H1 (cell line): Measurements from ENCODE around the gene LCN6. TPM values are rescaled to one million over a fixed set of nuclear protein-coding genes. Genes with fewer than 3 reads are reported as not detected.

Source experiments
- CTCF ChIA-PET: fragments of 300-600 bp; sonication (Branson Sonifier 250); formaldehyde crosslinking; loops from one replicate; lab custom pipeline; 2021; ENCODE audit not compliant: partially characterized antibody; lab: Charles Lee
- POLR2A ChIA-PET: fragments of 300-600 bp; sonication (Branson Sonifier 250); formaldehyde crosslinking; loops from one replicate; lab custom pipeline; 2021; ENCODE audit warnings: inconsistent platforms; ENCODE audit not compliant: partially characterized antibody; lab: Charles Lee
- DNase-seq, 2 experiments: peaks; one replicate each; pipeline versions ENCODE4 v3.0.0 to v3.0.0-alpha.2; 2010 to 2022; ENCODE audit warnings: low spot score in 2 of 2, low read depth in 1 of 2, mixed read lengths in 1 of 2
- FAIRE-seq: peaks from 2 replicates; lab custom pipeline; 2011; peaks lifted over from hg19 to GRCh38; lab: Jason Lieb, UNC
- H2AFZ ChIP-seq: 2 replicates; pipeline ENCODE4 v1.8.1; 2012; ENCODE audit warnings: low read length, inconsistent platforms
- H2AK5ac ChIP-seq: 2 replicates; pipeline ENCODE4 v1.6.1; 2013; ENCODE audit warnings: low read depth, low read length
- H2BK120ac ChIP-seq: replicated peaks from 2 replicates; pipeline ENCODE3; 2013; ENCODE audit warnings: low read depth, low read length, inconsistent platforms
- H2BK12ac ChIP-seq: 2 replicates; pipeline ENCODE4 v1.6.1; 2013; ENCODE audit warnings: low read depth, low read length
- H2BK15ac ChIP-seq: 2 replicates; pipeline ENCODE4 v1.6.1; 2013; ENCODE audit warnings: low read length
- H2BK20ac ChIP-seq: 2 replicates; pipeline ENCODE4 v1.6.1; 2013; ENCODE audit warnings: low read length
- H2BK5ac ChIP-seq: 2 replicates; pipeline ENCODE4 v1.6.1; 2013; ENCODE audit warnings: low read depth, low read length
- H3K14ac ChIP-seq: 2 replicates; pipeline ENCODE4 v1.6.1; 2013; ENCODE audit warnings: inconsistent platforms; ENCODE audit not compliant: insufficient read length
- H3K18ac ChIP-seq: 2 replicates; pipeline ENCODE4 v1.6.1; 2013; ENCODE audit warnings: low read length; ENCODE audit errors: extremely low read depth
- H3K23ac ChIP-seq: 2 replicates; pipeline ENCODE4 v1.6.1; 2013; ENCODE audit warnings: inconsistent platforms; ENCODE audit not compliant: insufficient read length
- H3K23me2 ChIP-seq: 2 replicates; pipeline ENCODE4 v1.6.1; 2013; ENCODE audit warnings: low read depth, low read length
- H3K27ac ChIP-seq: 2 replicates; pipeline ENCODE4 v1.6.1; 2011; ENCODE audit warnings: low read depth, low read length, inconsistent platforms
- H3K27me3 ChIP-seq, 4 experiments: replicated peaks in 1 of 4; 1 replicate in 1 of 4; 2 replicates in 3 of 4; pipeline versions ENCODE4 v1.6.1 to v1.8.1; 2011 to 2013; ENCODE audit warnings: low read length in 3 of 4, mild to moderate bottlenecking in 3 of 4, inconsistent platforms in 2 of 4, mixed read lengths in 2 of 4, moderate library complexity in 1 of 4; ENCODE audit not compliant: control insufficient read depth in 3 of 4, insufficient read depth in 3 of 4; ENCODE audit errors: extremely low read depth in 1 of 4
- H3K36me3 ChIP-seq, 4 experiments: 2 replicates each; pipeline versions ENCODE4 v1.6.1 to v1.8.1; 2011 to 2013; ENCODE audit warnings: mild to moderate bottlenecking in 4 of 4, low read length in 3 of 4, moderate library complexity in 2 of 4, control low read depth in 1 of 4, inconsistent platforms in 1 of 4; ENCODE audit not compliant: insufficient read depth in 4 of 4, control insufficient read depth in 2 of 4
- H3K4ac ChIP-seq: replicated peaks from 2 replicates; pipeline ENCODE3; 2013; ENCODE audit warnings: low read length, low read depth, mixed read lengths, inconsistent platforms; ENCODE audit not compliant: insufficient read length
- H3K4me1 ChIP-seq, 4 experiments: replicated peaks in 1 of 4; 1 replicate in 1 of 4; 2 replicates in 3 of 4; pipeline versions ENCODE4 v1.6.1 to v1.8.1; 2011 to 2013; ENCODE audit warnings: low read length in 3 of 4, inconsistent platforms in 2 of 4, mixed read lengths in 1 of 4; ENCODE audit not compliant: insufficient read depth in 4 of 4, control insufficient read depth in 3 of 4
- H3K4me2 ChIP-seq, 2 experiments: 2 replicates each; pipeline versions ENCODE4 v1.6.1 to v1.8.1; 2011 to 2013; ENCODE audit warnings: low read depth in 2 of 2, low read length in 2 of 2, control low read depth in 1 of 2, inconsistent platforms in 1 of 2, mild to moderate bottlenecking in 1 of 2; ENCODE audit not compliant: insufficient read depth in 1 of 2
- H3K4me3 ChIP-seq, 4 experiments: fragments of 200-600, 300-600 bp in 1 of 4; sonication (generic), shearing (Covaris generic), sonication (Bioruptor Twin) in 1 of 4; 2 replicates each; pipeline versions ENCODE4 v1.5.1 to v1.8.1; 2011 to 2016; ENCODE audit warnings: low read length in 4 of 4, low read depth in 3 of 4, control low read depth in 2 of 4, inconsistent platforms in 2 of 4, mild to moderate bottlenecking in 2 of 4, mixed read lengths in 1 of 4, moderate library complexity in 1 of 4; ENCODE audit not compliant: insufficient read depth in 2 of 4; ENCODE audit errors: extremely low read depth in 1 of 4
- H3K56ac ChIP-seq: replicated peaks from 2 replicates; pipeline ENCODE3; 2013; ENCODE audit warnings: low read depth, mild to moderate bottlenecking, mixed read lengths, low read length, inconsistent platforms; ENCODE audit not compliant: insufficient read length
- H3K79me1 ChIP-seq: 2 replicates; pipeline ENCODE4 v1.6.1; 2013; ENCODE audit warnings: low read depth, low read length, control low read depth
- H3K79me2 ChIP-seq, 2 experiments: 2 replicates each; pipeline versions ENCODE4 v1.6.1 to v1.8.1; 2012 to 2013; ENCODE audit warnings: low read length in 2 of 2, mild to moderate bottlenecking in 2 of 2, inconsistent platforms in 1 of 2; ENCODE audit not compliant: insufficient read depth in 2 of 2, control insufficient read depth in 1 of 2
- H3K9ac ChIP-seq, 4 experiments: replicated peaks in 1 of 4; 1 replicate in 1 of 4; 2 replicates in 3 of 4; pipeline versions ENCODE4 v1.6.1 to v1.8.1; 2011 to 2013; ENCODE audit warnings: low read depth in 3 of 4, low read length in 3 of 4, control low read depth in 2 of 4, mild to moderate bottlenecking in 2 of 4, moderate library complexity in 2 of 4, inconsistent platforms in 1 of 4; ENCODE audit errors: extremely low read depth in 1 of 4
- H3K9me3 ChIP-seq, 2 experiments: 2 replicates each; pipeline versions ENCODE4 v1.6.1 to v1.8.1; 2012 to 2013; ENCODE audit warnings: mild to moderate bottlenecking in 2 of 2, moderate library complexity in 2 of 2, control low read depth in 1 of 2, inconsistent platforms in 1 of 2, low read depth in 1 of 2, low read length in 1 of 2, mixed read lengths in 1 of 2; ENCODE audit not compliant: insufficient read depth in 2 of 2
- H4K20me1 ChIP-seq, 2 experiments: replicated peaks in 1 of 2; 2 replicates each; pipeline versions ENCODE3 to v1.8.1; 2011 to 2013; ENCODE audit warnings: inconsistent platforms in 2 of 2, low read length in 2 of 2, mild to moderate bottlenecking in 1 of 2; ENCODE audit not compliant: insufficient read depth in 2 of 2, control insufficient read depth in 1 of 2
- H4K5ac ChIP-seq: 2 replicates; pipeline ENCODE4 v1.6.1; 2013; ENCODE audit warnings: low read length, low read depth, mixed read lengths, inconsistent platforms; ENCODE audit not compliant: insufficient read length
- H4K8ac ChIP-seq: 2 replicates; pipeline ENCODE4 v1.8.0; 2013; ENCODE audit warnings: mild to moderate bottlenecking, moderate library complexity, low read length, inconsistent platforms; ENCODE audit not compliant: insufficient read depth; ENCODE audit errors: extremely low read depth
- H4K91ac ChIP-seq: replicated peaks from 2 replicates; pipeline ENCODE3; 2013; ENCODE audit warnings: low read length, mixed read lengths, inconsistent platforms; ENCODE audit not compliant: insufficient read length
- ATF3 ChIP-seq: IDR thresholded peaks from 2 replicates; pipeline ENCODE4 v1.6.1; 2011; ENCODE audit warnings: low read depth, mild to moderate bottlenecking, low read length; ENCODE audit not compliant: insufficient read depth
- CBX8 ChIP-seq: fragments of 300-800, 300-1000 bp; sonication (generic); IDR thresholded peaks from 2 replicates; pipeline ENCODE4 v1.7.1; 2016; ENCODE audit warnings: low read depth, low read length, borderline replicate concordance
- JUN ChIP-seq: IDR thresholded peaks from 2 replicates; pipeline ENCODE4 v1.6.1; 2011; ENCODE audit warnings: low read depth, mild to moderate bottlenecking, improper control_type of control experiment, low read length
- KDM4A ChIP-seq: IDR thresholded peaks from one replicate; pipeline ENCODE4 v1.7.1; 2012; ENCODE audit warnings: low read depth, mild to moderate bottlenecking, moderate library complexity, low read length, inconsistent platforms; ENCODE audit not compliant: severe bottlenecking
- NRF1 ChIP-seq: IDR thresholded peaks from 2 replicates; pipeline ENCODE4 v1.6.1; 2011; ENCODE audit warnings: mild to moderate bottlenecking, low read depth, low read length, improper control_type of control experiment
- WGBS, 2 experiments: shearing (Covaris generic) in 1 of 2; methylation state at CpG; one replicate each; pipeline versions ENCODE4 v1.1.6 to v1.1.7; 2013 to 2015; ENCODE audit warnings: low lambda C conversion rate in 2 of 2, mixed read lengths in 2 of 2, inconsistent platforms in 1 of 2, low coverage in 1 of 2, missing lambda C conversion rate in 1 of 2; ENCODE audit not compliant: insufficient replicate concordance in 2 of 2, insufficient coverage in 1 of 2, insufficient read length in 1 of 2; ENCODE audit errors: extremely low coverage in 1 of 2, missing lambda C conversion rate in 1 of 2; 5-methylcytosine and 5-hydroxymethylcytosine counted together
- polyA plus RNA-seq, 7 experiments: library from polyadenylated mRNA; depleted of rRNA in 3 of 7; stranded (reverse) in 5 of 7; unstranded in 2 of 7; fragments of >200 nt in 5 of 7; fragments of 200-250 nt in 2 of 7; gene quantifications; 1 replicate in 5 of 7; 2 replicates in 1 of 7; 4 replicates in 1 of 7; pipeline versions ENCODE4 v1.2.1 to v1.2.3, GENCODE V29; 2011 to 2013; ENCODE audit warnings: missing spikeins in 2 of 7, mixed read lengths in 2 of 7
- total RNA-seq: library from RNA; stranded (reverse); fragmentation: NEBNext Ultra II Directional; extraction: Animal tissue kit (Norgen Biotek cat#: 25700); gene quantifications from 2 replicates; pipeline ENCODE4 v1.2.1, GENCODE V29; 2021

LCN6 gene
- total and polyA plus RNA-seq, 2 of the 8 experiments (the other 6 are each of a cell fraction or from before 2014, with no cell fraction given), result not detected

GRCh38 chr9:136775191-136775590, 26.9 kb upstream of the LCN6 start:
- Histone ChIP-seq H3K36me3 (no peaks in the 10 kb centered on the region), H3K56ac (no peak overlapping the region), H3K4me1 (no peaks in the 10 kb centered on the region), H3K14ac (no peak overlapping the region), H2BK120ac (no peak overlapping the region), H2BK5ac (no peak overlapping the region), H4K91ac (no peak overlapping the region), H4K20me1 (no peaks in the 10 kb centered on the region), H2BK20ac (no peak overlapping the region), H3K79me1 (no peaks in the 10 kb centered on the region), H3K23me2 (no peaks in the 10 kb centered on the region), H3K4ac (no peak overlapping the region), H4K5ac (no peak overlapping the region), H3K4me2 (no peak overlapping the region), H3K9ac (no peak overlapping the region), H3K79me2 (no peaks in the 10 kb centered on the region), H4K8ac (no peak overlapping the region), H2AK5ac (no peak overlapping the region), H3K27ac (no peak overlapping the region), H2AFZ (no peak overlapping the region), H3K27me3 (peaks cover 0 to 4% (median 1%) of the 10 kb centered on the region in 4 experiments; a peak in 3 of 7 replicates), H3K23ac (no peak overlapping the region), H3K9me3 (peaks cover 0 to 7% of the 10 kb centered on the region in 2 experiments), H3K4me3 (no peak overlapping the region), H2BK12ac (no peak overlapping the region), H2BK15ac (no peak overlapping the region), H3K18ac (no peak overlapping the region)
- ChIA-PET CTCF (interaction anchor here (5.5 to 9.6 kb wide), 3 partner anchors 7 to 17 kb away, joined by 37 to 88 read pairs (median 42); partner anchors contain the start of genes LCN15 and LCN8), POLR2A (interaction anchor here (1.0 to 2.4 kb wide), 2 partner anchors 8 to 48 kb away, joined by 3 to 5 read pairs; no protein-coding TSS in a partner anchor)
- FAIRE-seq (no peak), DNase-seq (no peak)
- TF ChIP-seq KDM4A (no peak), ATF3 (no peak), JUN (no peak), NRF1 (no peak), CBX8 (no peak)
- 78% methylated on average over 6 of the region's 6 CpGs; no CpG with 5 or more reads in 1 of the 2 experiments for WGBS, 2 experiments
